HG03521 (cell line): Measurements from ENCODE around the gene RASEF.
"Not testable (repeated sequence)": the region's sequence is repeated elsewhere in the genome, so short reads cannot be mapped to it uniquely, and the experiment has no call there.

Experiments
- ATAC-seq: cut with Tn5 transposase; IDR thresholded peaks from one replicate; pipeline ENCODE4 v1.9.1; 2021; ENCODE audit warnings: mild to moderate bottlenecking, moderate library complexity; ENCODE audit not compliant: unreplicated experiment

Gene RASEF

GRCh38 chr9:82975176-82975575, 87.8 kb downstream of the RASEF start:
- ATAC-seq: no peak

GRCh38 chr9:82972446-82972845, 90.5 kb downstream of the RASEF start:
- ATAC-seq: no peak

- ATAC-seq: no peak
These were observed 92.6 kb downstream of the RASEF start for GRCh38 chr9:82970359-82970758.

- no peak for ATAC-seq
These were observed 93.7 kb downstream of the RASEF start for GRCh38 chr9:82969291-82969690.

GRCh38 chr9:82968816-82969215, 94.1 kb downstream of the RASEF start:
- ATAC-seq: no peak

GRCh38 chr9:82968388-82968787, 94.6 kb downstream of the RASEF start:
- ATAC-seq: no peak

- no peak for ATAC-seq
These were observed 101.3 kb downstream of the RASEF start for GRCh38 chr9:82961504-82962125.

- no peak for ATAC-seq
These were observed 105.2 kb downstream of the RASEF start for GRCh38 chr9:82957529-82958379.

GRCh38 chr9:82949203-82949602, 113.7 kb downstream of the RASEF start:
- no peak for ATAC-seq

GRCh38 chr9:82940376-82940775, 122.6 kb downstream of the RASEF start:
- no peak for ATAC-seq

GRCh38 chr9:82939451-82939850, 123.5 kb downstream of the RASEF start:
- no peak for ATAC-seq

GRCh38 chr9:82938426-82939218, 124.3 kb downstream of the RASEF start:
- ATAC-seq: no peak

GRCh38 chr9:82936561-82936960, 126.4 kb downstream of the RASEF start:
- ATAC-seq: not testable (repeated sequence)

- ATAC-seq: no peak
These were observed 128.0 kb downstream of the RASEF start for GRCh38 chr9:82934949-82935348.

- ATAC-seq: not testable (repeated sequence)
These were observed 128.9 kb downstream of the RASEF start for GRCh38 chr9:82934025-82934424.

GRCh38 chr9:82930116-82930515, 132.8 kb downstream of the RASEF start:
- no peak for ATAC-seq
